Mesothelial cell of epicardium (in vitro differentiated cells): ENCODE data around the gene CLSTN2. TPM values are rescaled to one million over a fixed set of nuclear protein-coding genes. Genes with fewer than 3 reads are reported as not detected.

Experiments
- DNase-seq, 2 experiments: peaks; one replicate each; pipeline ENCODE4 v3.0.0; 2021; ENCODE audit warnings: low spot score in 2 of 2; ENCODE audit not compliant: unreplicated experiment in 2 of 2
- H3K27ac Mint-ChIP-seq: 2 replicates; pipeline ENCODE4 v1.8.0; 2021; ENCODE audit warnings: mixed read lengths
- H3K27me3 Mint-ChIP-seq: 2 replicates; pipeline ENCODE4 v1.8.0; 2021; ENCODE audit warnings: low read depth, mixed read lengths
- H3K36me3 Mint-ChIP-seq: 2 replicates; pipeline ENCODE4 v1.8.0; 2021; ENCODE audit warnings: mixed read lengths
- H3K4me1 Mint-ChIP-seq: 2 replicates; pipeline ENCODE4 v1.8.0; 2021; ENCODE audit warnings: mixed read lengths
- H3K4me3 Mint-ChIP-seq: 2 replicates; pipeline ENCODE4 v1.8.0; 2021; ENCODE audit warnings: mild to moderate bottlenecking, moderate library complexity, mixed read lengths
- H3K9me3 Mint-ChIP-seq: 2 replicates; pipeline ENCODE4 v1.8.0; 2021; ENCODE audit warnings: mixed read lengths
- total RNA-seq: library from RNA; stranded (reverse); gene quantifications from 3 replicates; pipeline ENCODE4 v1.2.1, GENCODE V29; 2021
- TF ChIP-seq, protein P1 (sequence below): fragments of 200-600 bp; sonication (generic); IDR thresholded peaks from one replicate; pipeline ENCODE4 v1.5.0; 2021; ENCODE audit warnings: antibody characterized with exemption; ENCODE audit not compliant: unreplicated experiment

The CLSTN2 gene
- total RNA-seq, 1 donor from 2014 or later, result 18.2 TPM

DNA sequence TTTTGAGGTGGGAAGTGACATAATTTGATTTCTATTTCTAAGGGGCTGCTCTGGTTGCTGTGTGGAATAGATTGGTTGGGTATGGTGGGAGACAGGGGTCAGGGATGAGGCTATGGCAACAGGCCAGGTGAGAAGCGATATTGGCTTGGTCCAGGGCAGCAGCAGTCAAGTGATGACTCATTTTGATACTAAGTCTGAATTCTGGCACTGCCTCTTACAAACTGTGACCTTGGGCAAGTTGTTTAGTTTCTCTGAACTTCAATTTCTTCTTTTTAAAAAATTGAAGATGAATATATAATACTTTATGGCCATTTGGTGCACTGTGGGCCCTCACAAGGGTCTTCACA is 40.4 kb upstream of the CLSTN2 start:
- Mint-ChIP-seq H3K9me3 (peaks cover 6% of the 10 kb centered on the region), H3K4me3 (no peak overlapping the region), H3K36me3 (no peaks in the 10 kb centered on the region), H3K27me3 (no peaks in the 10 kb centered on the region), H3K4me1 (no peaks in the 10 kb centered on the region), H3K27ac (no peak overlapping the region)
- no peak for DNase-seq
- TF ChIP-seq, protein P1, sequence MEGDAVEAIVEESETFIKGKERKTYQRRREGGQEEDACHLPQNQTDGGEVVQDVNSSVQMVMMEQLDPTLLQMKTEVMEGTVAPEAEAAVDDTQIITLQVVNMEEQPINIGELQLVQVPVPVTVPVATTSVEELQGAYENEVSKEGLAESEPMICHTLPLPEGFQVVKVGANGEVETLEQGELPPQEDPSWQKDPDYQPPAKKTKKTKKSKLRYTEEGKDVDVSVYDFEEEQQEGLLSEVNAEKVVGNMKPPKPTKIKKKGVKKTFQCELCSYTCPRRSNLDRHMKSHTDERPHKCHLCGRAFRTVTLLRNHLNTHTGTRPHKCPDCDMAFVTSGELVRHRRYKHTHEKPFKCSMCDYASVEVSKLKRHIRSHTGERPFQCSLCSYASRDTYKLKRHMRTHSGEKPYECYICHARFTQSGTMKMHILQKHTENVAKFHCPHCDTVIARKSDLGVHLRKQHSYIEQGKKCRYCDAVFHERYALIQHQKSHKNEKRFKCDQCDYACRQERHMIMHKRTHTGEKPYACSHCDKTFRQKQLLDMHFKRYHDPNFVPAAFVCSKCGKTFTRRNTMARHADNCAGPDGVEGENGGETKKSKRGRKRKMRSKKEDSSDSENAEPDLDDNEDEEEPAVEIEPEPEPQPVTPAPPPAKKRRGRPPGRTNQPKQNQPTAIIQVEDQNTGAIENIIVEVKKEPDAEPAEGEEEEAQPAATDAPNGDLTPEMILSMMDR, result no peak

DNA sequence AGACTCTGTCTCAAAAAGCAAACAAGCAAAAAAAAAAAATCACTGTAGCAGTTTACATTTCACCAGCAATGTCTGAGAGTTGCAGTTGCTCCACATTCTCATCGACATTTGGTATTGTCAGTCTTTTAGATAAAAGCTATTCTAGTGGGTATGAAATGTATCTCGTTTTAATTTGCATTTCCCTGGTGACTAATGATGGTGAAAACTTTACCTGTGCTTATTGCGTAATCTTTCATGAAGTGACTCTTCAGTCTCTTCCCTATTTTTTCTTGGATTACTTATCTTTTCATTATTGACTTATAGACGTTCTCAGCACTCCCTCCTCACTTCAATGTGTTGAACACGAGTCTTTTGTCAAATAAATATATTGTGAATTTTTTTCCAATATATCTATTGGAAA is 37.2 kb upstream of the CLSTN2 start:
- TF ChIP-seq, protein P1, result no peak
- no peak for DNase-seq
- Mint-ChIP-seq H3K9me3 (peaks cover 6% of the 10 kb centered on the region), H3K4me1 (no peaks in the 10 kb centered on the region), H3K4me3 (no peak overlapping the region), H3K36me3 (no peaks in the 10 kb centered on the region), H3K27ac (no peak overlapping the region), H3K27me3 (peaks cover 4% of the 10 kb centered on the region)

DNA sequence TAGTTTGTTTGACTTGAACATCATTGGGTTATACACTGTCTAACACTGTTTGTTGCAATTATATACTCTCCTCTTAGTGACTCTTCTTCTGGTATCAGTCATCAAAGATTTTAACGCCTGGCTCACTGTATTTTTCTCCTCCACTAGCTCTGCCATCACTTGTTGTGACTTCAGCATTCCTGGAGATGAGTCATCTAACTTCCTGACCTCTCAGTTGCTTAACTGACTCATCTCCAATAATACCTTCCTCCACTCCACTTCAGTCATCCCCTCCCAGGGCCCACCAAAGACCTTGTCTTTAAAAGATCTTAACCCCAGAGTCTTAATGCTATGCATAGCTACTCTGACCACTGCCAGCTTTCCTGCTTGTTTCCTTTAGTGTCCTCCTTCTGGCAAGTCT is 28.6 kb upstream of the CLSTN2 start:
- H3K4me1 Mint-ChIP-seq, result no peaks in the 10 kb centered on the region
- TF ChIP-seq, protein P1, result no peak
- H3K4me3 Mint-ChIP-seq, result no peak overlapping the region
- peaks cover 4% of the 10 kb centered on the region for H3K27me3 Mint-ChIP-seq
- DNase-seq, result no peak
- no peaks in the 10 kb centered on the region for H3K36me3 Mint-ChIP-seq
- H3K9me3 Mint-ChIP-seq, result no peaks in the 10 kb centered on the region
- H3K27ac Mint-ChIP-seq, result no peak overlapping the region

DNA sequence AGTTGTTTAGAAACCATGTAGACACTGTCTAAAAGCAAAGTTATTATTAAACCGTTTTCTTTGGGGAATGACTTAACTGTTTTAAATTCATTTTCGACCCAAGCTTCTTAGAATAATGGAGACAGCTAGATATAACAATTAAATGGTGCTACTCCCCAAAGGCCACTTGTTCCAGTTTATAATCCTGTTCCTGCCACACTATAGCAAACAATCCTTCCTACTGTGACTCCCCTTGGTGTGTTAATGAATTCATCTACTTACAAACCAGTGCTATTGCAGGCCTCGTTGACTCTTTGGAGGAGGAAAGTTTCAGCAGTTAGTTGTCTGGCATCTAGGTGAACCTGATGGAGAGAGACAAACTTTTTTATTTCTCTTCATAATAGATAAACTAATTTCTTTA is 25.2 kb upstream of the CLSTN2 start:
- Mint-ChIP-seq H3K36me3 (no peaks in the 10 kb centered on the region), H3K9me3 (peaks cover 9% of the 10 kb centered on the region), H3K4me1 (no peaks in the 10 kb centered on the region), H3K27ac (no peak overlapping the region), H3K4me3 (no peak overlapping the region), H3K27me3 (no peaks in the 10 kb centered on the region)
- no peak for DNase-seq
- TF ChIP-seq, protein P1, result no peak

DNA sequence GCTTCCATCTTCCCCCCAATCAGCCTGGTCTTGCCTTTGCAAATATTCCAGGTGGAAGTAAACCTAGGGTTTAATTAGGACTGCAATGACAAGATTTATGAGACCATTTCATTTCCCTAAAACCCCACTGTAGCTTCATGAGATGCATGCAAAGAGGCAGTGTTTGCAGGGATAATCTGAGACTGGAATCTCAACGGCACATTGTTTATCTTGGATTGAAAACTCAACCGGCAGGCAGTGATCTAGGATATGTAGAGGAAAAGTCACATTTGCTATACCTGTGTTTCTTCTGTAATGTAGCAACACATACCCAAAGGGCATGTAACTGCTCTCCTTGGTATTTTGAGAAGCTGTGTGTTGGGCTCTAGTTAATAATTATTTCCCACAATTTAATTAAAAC is 18.7 kb upstream of the CLSTN2 start:
- Mint-ChIP-seq H3K36me3 (no peaks in the 10 kb centered on the region), H3K9me3 (peaks cover 9% of the 10 kb centered on the region), H3K4me1 (no peaks in the 10 kb centered on the region), H3K27me3 (peaks cover 9% of the 10 kb centered on the region), H3K4me3 (no peak overlapping the region), H3K27ac (no peak overlapping the region)
- TF ChIP-seq, protein P1, result no peak
- no peak for DNase-seq

DNA sequence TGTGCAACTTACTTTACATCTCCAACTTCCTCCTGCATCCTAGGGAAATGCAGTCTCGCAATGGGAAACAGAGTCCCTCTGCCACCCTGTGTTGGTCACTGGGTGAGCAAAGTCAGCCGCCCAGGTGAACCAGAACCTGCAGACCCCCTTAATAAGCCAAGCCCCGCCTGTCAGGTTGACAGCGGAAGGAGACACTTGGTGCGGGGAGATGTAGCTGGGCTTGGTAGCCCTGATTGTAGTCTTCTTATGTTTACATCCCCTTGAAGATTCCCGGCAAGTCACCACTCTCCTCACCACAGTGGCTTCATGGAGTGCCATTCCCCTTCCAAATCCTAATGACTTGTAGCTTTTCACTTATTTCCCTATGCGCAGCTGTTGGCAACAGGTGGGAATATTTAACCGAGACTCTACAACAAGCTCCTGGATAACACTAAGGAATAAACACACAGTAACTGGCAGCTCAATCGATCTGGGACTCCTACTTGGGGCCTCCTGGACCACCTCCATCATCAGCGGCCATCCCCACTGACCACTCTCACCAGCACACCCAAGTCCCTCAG is 17.7 kb upstream of the CLSTN2 start:
- Mint-ChIP-seq H3K27me3 (peaks cover 9% of the 10 kb centered on the region), H3K4me3 (no peak overlapping the region), H3K9me3 (peaks cover 6% of the 10 kb centered on the region), H3K27ac (no peak overlapping the region), H3K4me1 (no peaks in the 10 kb centered on the region), H3K36me3 (no peaks in the 10 kb centered on the region)
- TF ChIP-seq, protein P1, result no peak
- DNase-seq, result no peak
